ENCODE data around the gene RSPO3.

GRCh38 chr6:127173156-127173940, 54.9 kb downstream of the RSPO3 start:
- TF ChIP-seq CTCF (IDR thresholded peaks at IDR 0.05; ENCODE audit: insufficient read depth, low read depth, low read length) (no peak), EZH2 (IDR thresholded peaks at IDR 0.05; ENCODE audit: insufficient read depth, low read length) (no peak)
